ENCODE data around the gene FER.

Gene FER

DNA sequence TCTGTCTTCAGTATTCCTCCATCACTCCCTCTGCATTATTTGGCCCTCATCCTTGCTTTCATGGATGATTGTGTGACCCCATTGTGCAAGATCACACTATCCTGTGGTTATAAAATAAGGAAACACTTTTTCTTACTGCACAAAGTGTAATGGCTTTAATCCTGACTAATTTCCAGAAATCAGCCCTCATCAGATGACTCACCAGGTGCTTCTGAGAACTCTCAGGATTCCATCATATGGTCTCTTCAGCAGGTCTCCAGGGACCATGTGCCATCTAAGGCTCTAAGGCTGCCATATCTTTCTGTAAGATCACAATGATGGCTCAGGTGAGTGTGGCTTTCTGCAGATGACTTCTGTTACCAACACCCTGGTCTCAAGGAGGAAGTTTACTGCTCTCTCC lies 27.3 kb upstream of the FER start:
- H2AK5ac ChIP-seq (ENCODE audit: low read length, severe bottlenecking), result no peak overlapping the region
- no peaks in the 10 kb centered on the region for H3K79me1 ChIP-seq (replicated peaks; ENCODE audit: low read length, poor library complexity, severe bottlenecking)
- no peak overlapping the region for H4K8ac ChIP-seq (ENCODE audit: low read length)
- no peak overlapping the region for H3K4me3 ChIP-seq (ENCODE audit: insufficient read depth in 1 of 2, low read depth in 1 of 2, low read length in 2 of 2)
- no peak for DNase-seq
- no peak overlapping the region for H3K23ac ChIP-seq (ENCODE audit: low read length in 2 of 2)
- no peaks in the 10 kb centered on the region for H3K9me3 ChIP-seq (ENCODE audit: control insufficient read depth, low read length)
- peak overlapping the region; percentile 25 for H2BK5ac ChIP-seq (ENCODE audit: low read depth, low read length, poor library complexity, severe bottlenecking)
- no peak overlapping the region for H3K9ac ChIP-seq (ENCODE audit: low read length)
- H3K4me1 ChIP-seq (ENCODE audit: control insufficient read depth, insufficient read depth, low read depth, low read length), result no peaks in the 10 kb centered on the region
- H4K91ac ChIP-seq (ENCODE audit: low read length), result no peak overlapping the region
- no peaks in the 10 kb centered on the region for H3K36me3 ChIP-seq (ENCODE audit: control insufficient read depth in 1 of 2, insufficient read depth in 2 of 2, low read depth in 1 of 2, low read length in 2 of 2)
- H2AFZ ChIP-seq (ENCODE audit: low read depth, low read length), result no peak overlapping the region
- no peak overlapping the region for H3K14ac ChIP-seq (ENCODE audit: low read length in 2 of 2)
- no peak overlapping the region for H2BK12ac ChIP-seq (ENCODE audit: low read length in 2 of 2)
- no peak overlapping the region for H2BK15ac ChIP-seq (ENCODE audit: low read depth, poor library complexity, severe bottlenecking)
- no peak overlapping the region for H3K18ac ChIP-seq (ENCODE audit: low read depth in 1 of 2, low read length in 2 of 2)
- H2BK120ac ChIP-seq (ENCODE audit: low read depth, low read length), result no peak overlapping the region
- H3K4me2 ChIP-seq (ENCODE audit: low read length, poor library complexity, severe bottlenecking), result no peak overlapping the region
- H3K4ac ChIP-seq (ENCODE audit: low read depth in 1 of 2, low read length in 2 of 2), result no peak overlapping the region
- H3K27me3 ChIP-seq (ENCODE audit: control insufficient read depth in 1 of 2, insufficient read depth in 1 of 2, low read length in 2 of 2), result no peaks in the 10 kb centered on the region
- H3K27ac ChIP-seq (ENCODE audit: low read length, poor library complexity, severe bottlenecking), result no peak overlapping the region

DNA sequence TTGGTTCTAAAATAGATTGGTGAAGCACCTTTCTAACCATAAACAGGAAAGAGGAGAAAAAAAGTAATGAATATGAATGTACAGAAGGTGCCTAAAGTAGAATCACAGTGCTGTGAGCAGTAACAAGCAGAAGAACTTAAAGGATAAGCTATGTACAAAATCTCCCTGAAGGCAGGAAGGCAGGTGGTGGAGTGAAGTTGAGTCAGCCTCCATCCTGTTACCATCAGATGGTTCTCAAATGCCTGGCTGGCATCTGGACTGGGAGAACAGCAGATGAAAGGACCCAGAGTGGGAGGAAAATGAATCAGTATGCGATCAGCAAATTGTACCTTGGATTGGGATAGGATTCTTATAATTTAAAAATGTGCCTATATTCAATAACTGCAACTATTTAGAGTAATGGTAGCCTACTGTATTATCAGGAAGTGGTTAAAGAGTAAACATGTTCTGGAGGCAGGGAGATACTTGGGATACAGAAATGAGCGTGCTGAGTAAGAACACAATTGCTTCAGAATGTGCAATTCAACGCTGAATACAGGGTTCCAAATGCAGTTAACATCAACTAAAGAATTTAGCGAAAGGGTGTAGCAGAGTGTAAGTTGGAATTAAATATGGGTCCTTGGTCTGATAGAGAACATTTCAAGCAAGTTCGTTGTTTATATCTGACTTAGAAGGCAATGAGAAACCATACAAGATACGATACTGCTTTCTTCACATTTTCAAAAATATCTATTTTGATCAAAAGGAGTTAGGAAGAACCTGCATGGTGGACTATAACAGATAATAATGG lies 21.1 kb upstream of the FER start:
- H3K23ac ChIP-seq (ENCODE audit: low read length in 2 of 2), result no peak overlapping the region
- WGBS, result 89% methylated on average over 2 of the region's 6 CpGs
- no peak overlapping the region for H3K4me2 ChIP-seq (ENCODE audit: low read length, poor library complexity, severe bottlenecking)
- H3K14ac ChIP-seq (ENCODE audit: low read length in 2 of 2), result no peak overlapping the region
- H3K4ac ChIP-seq (ENCODE audit: low read depth in 1 of 2, low read length in 2 of 2), result no peak overlapping the region
- no peaks in the 10 kb centered on the region for H3K9me3 ChIP-seq (ENCODE audit: control insufficient read depth, low read length)
- H3K79me1 ChIP-seq (replicated peaks; ENCODE audit: low read length, poor library complexity, severe bottlenecking), result no peaks in the 10 kb centered on the region
- peak overlapping the region; percentile 98 for H3K9ac ChIP-seq (ENCODE audit: low read length)
- H3K27ac ChIP-seq (ENCODE audit: low read length, poor library complexity, severe bottlenecking), result no peak overlapping the region
- H2AK5ac ChIP-seq (ENCODE audit: low read length, severe bottlenecking), result no peak overlapping the region
- H3K27me3 ChIP-seq (ENCODE audit: control insufficient read depth in 1 of 2, insufficient read depth in 1 of 2, low read length in 2 of 2), result no peaks in the 10 kb centered on the region
- H4K8ac ChIP-seq (ENCODE audit: low read length), result no peak overlapping the region
- H3K36me3 ChIP-seq (ENCODE audit: control insufficient read depth in 1 of 2, insufficient read depth in 2 of 2, low read depth in 1 of 2, low read length in 2 of 2), result no peaks in the 10 kb centered on the region
- H2AFZ ChIP-seq (ENCODE audit: low read depth, low read length), result no peak overlapping the region
- H2BK120ac ChIP-seq (ENCODE audit: low read depth, low read length), result no peak overlapping the region
- H2BK5ac ChIP-seq (ENCODE audit: low read depth, low read length, poor library complexity, severe bottlenecking), result no peak overlapping the region
- no peak overlapping the region for H2BK15ac ChIP-seq (ENCODE audit: low read depth, poor library complexity, severe bottlenecking)
- no peak overlapping the region for H4K91ac ChIP-seq (ENCODE audit: low read length)
- peak overlapping the region in 1 of 2 experiments; percentile 88 for H3K4me3 ChIP-seq (ENCODE audit: insufficient read depth in 1 of 2, low read depth in 1 of 2, low read length in 2 of 2)
- H3K18ac ChIP-seq (ENCODE audit: low read depth in 1 of 2, low read length in 2 of 2), result peak overlapping the region in 1 of 2 experiments; percentile 64
- peak overlapping the region in 1 of 2 experiments; percentile 21 for H2BK12ac ChIP-seq (ENCODE audit: low read length in 2 of 2)
- DNase-seq, result no peak
- H3K4me1 ChIP-seq (ENCODE audit: control insufficient read depth, insufficient read depth, low read depth, low read length), result peaks cover 4% of the 10 kb centered on the region

DNA sequence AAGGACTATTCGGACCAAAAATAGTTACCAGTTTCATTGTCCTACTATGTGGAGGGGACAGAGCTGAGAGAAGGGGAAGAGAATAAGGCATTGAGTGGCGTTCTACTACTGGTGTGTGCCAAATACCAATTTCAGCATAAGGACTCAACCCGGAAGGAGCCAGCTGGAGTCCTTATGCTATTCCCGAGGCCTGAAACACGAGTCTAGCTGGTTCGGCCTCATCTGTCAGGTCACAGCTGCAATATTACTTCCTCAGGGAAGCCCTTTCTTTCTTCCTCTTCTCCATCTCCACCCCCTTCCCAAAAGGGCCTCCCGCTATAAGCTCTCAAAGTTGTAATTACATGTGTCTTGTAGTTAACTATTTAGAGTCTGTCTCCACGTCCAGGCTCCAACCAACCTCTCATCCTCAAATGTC lies 20.5 kb upstream of the FER start:
- Histone ChIP-seq H3K14ac (ENCODE audit: low read length in 2 of 2) (no peak overlapping the region), H2AK5ac (ENCODE audit: low read length, severe bottlenecking) (no peak overlapping the region), H3K23ac (ENCODE audit: low read length in 2 of 2) (no peak overlapping the region), H3K79me1 (replicated peaks; ENCODE audit: low read length, poor library complexity, severe bottlenecking) (no peaks in the 10 kb centered on the region), H3K4me2 (ENCODE audit: low read length, poor library complexity, severe bottlenecking) (peak overlapping the region; percentile 71), H2BK5ac (ENCODE audit: low read depth, low read length, poor library complexity, severe bottlenecking) (no peak overlapping the region), H3K4me1 (ENCODE audit: control insufficient read depth, insufficient read depth, low read depth, low read length) (peaks cover 4% of the 10 kb centered on the region), H4K91ac (ENCODE audit: low read length) (no peak overlapping the region), H3K4ac (ENCODE audit: low read depth in 1 of 2, low read length in 2 of 2) (peak overlapping the region in 1 of 2 experiments; percentile 88), H3K27me3 (ENCODE audit: control insufficient read depth in 1 of 2, insufficient read depth in 1 of 2, low read length in 2 of 2) (no peaks in the 10 kb centered on the region), H2BK12ac (ENCODE audit: low read length in 2 of 2) (no peak overlapping the region), H2BK120ac (ENCODE audit: low read depth, low read length) (no peak overlapping the region), H3K4me3 (ENCODE audit: insufficient read depth in 1 of 2, low read depth in 1 of 2, low read length in 2 of 2) (peak overlapping the region in 1 of 2 experiments; percentile 88), H2AFZ (ENCODE audit: low read depth, low read length) (no peak overlapping the region), H3K36me3 (ENCODE audit: control insufficient read depth in 1 of 2, insufficient read depth in 2 of 2, low read depth in 1 of 2, low read length in 2 of 2) (no peaks in the 10 kb centered on the region), H3K9me3 (ENCODE audit: control insufficient read depth, low read length) (no peaks in the 10 kb centered on the region), H4K8ac (ENCODE audit: low read length) (peak overlapping the region; percentile 56), H3K9ac (ENCODE audit: low read length) (peak overlapping the region; percentile 98), H3K27ac (ENCODE audit: low read length, poor library complexity, severe bottlenecking) (no peak overlapping the region), H2BK15ac (ENCODE audit: low read depth, poor library complexity, severe bottlenecking) (no peak overlapping the region), H3K18ac (ENCODE audit: low read depth in 1 of 2, low read length in 2 of 2) (peak overlapping the region; percentile 64 to 93)
- no peak for DNase-seq
- WGBS, result 42% methylated on average over 7 of the region's 8 CpGs

DNA sequence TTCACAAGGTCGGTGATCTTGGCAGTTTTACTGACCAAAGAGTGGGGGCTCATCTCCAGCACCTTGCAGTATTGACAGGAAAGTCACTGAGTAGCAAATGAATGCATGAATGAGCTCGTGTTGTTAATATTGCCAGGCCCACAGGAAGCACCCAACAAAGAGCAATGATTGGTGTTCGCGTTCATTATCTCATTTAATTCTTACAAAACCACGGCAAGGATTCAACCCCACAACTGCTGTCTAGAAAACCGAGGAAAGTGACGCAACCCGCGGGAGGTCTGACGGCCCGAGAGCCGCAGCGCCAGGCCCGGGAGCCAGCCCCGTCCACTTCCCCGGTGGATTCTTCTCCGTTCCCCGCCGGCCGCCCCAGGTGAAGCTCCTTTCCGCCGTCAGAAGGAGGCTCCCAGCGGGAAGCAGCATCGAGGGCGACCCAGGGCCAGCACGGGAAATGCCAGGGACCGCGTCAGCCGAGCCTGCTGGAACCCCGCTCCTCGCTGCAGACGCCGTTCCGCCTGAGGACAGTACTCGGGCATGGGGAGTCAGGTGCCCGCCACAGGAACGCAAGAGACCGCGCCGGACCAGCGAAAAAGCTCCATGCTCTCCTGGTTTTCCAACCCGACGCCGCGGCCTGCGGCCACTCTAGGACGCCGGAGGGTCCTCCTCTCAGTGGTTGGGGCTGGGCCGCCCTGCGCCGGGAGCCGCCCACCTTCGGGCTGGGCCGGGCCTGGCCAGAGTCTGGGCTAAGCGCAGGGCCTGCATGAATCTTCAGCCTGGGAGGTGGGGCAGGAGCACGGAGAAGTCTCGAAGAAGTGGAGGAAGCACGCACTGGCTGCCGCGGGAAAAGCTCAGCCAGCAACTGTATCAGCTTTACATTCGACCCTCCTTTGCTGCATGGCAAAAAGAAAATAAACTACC lies 19.8 kb upstream of the FER start:
- peak overlapping the region; percentile 77 for H4K8ac ChIP-seq (ENCODE audit: low read length)
- peak overlapping the region; percentile 79 to 88 for H3K4me3 ChIP-seq (ENCODE audit: insufficient read depth in 1 of 2, low read depth in 1 of 2, low read length in 2 of 2)
- H3K79me1 ChIP-seq (replicated peaks; ENCODE audit: low read length, poor library complexity, severe bottlenecking), result no peaks in the 10 kb centered on the region
- DNase-seq, result peak; percentile 90
- peak overlapping the region; percentile 35 for H2BK5ac ChIP-seq (ENCODE audit: low read depth, low read length, poor library complexity, severe bottlenecking)
- peak overlapping the region; percentile 94 for H4K91ac ChIP-seq (ENCODE audit: low read length)
- H2AK5ac ChIP-seq (ENCODE audit: low read length, severe bottlenecking), result no peak overlapping the region
- H2BK12ac ChIP-seq (ENCODE audit: low read length in 2 of 2), result no peak overlapping the region
- H3K4me1 ChIP-seq (ENCODE audit: control insufficient read depth, insufficient read depth, low read depth, low read length), result peaks cover 4% of the 10 kb centered on the region
- H3K18ac ChIP-seq (ENCODE audit: low read depth in 1 of 2, low read length in 2 of 2), result peak overlapping the region; percentile 93 to 99
- no peaks in the 10 kb centered on the region for H3K9me3 ChIP-seq (ENCODE audit: control insufficient read depth, low read length)
- H2AFZ ChIP-seq (ENCODE audit: low read depth, low read length), result peak overlapping the region; percentile 99
- peak overlapping the region; percentile 59 for H2BK120ac ChIP-seq (ENCODE audit: low read depth, low read length)
- no peaks in the 10 kb centered on the region for H3K36me3 ChIP-seq (ENCODE audit: control insufficient read depth in 1 of 2, insufficient read depth in 2 of 2, low read depth in 1 of 2, low read length in 2 of 2)
- peak overlapping the region; percentile 61 to 88 for H3K4ac ChIP-seq (ENCODE audit: low read depth in 1 of 2, low read length in 2 of 2)
- peak overlapping the region; percentile 79 for H3K27ac ChIP-seq (ENCODE audit: low read length, poor library complexity, severe bottlenecking)
- peak overlapping the region in 1 of 2 experiments; percentile 98 for H3K14ac ChIP-seq (ENCODE audit: low read length in 2 of 2)
- H3K27me3 ChIP-seq (ENCODE audit: control insufficient read depth in 1 of 2, insufficient read depth in 1 of 2, low read length in 2 of 2), result no peaks in the 10 kb centered on the region
- H3K23ac ChIP-seq (ENCODE audit: low read length in 2 of 2), result peak overlapping the region in 1 of 2 experiments; percentile 74
- peak overlapping the region; percentile 76 for H3K4me2 ChIP-seq (ENCODE audit: low read length, poor library complexity, severe bottlenecking)
- under 1% methylated on average over 60 of the region's 61 CpGs for WGBS
- H3K9ac ChIP-seq (ENCODE audit: low read length), result peak overlapping the region; percentile 98
- peak overlapping the region; percentile 29 for H2BK15ac ChIP-seq (ENCODE audit: low read depth, poor library complexity, severe bottlenecking)

Data from mesenchymal stem cell (in vitro differentiated cells and primary cell).